IMR-90 (cell line): ENCODE measurements around the gene HMCN1. TPM values are rescaled to one million over a fixed set of nuclear protein-coding genes. Genes with fewer than 3 reads are reported as not detected.

Source experiments
- ATAC-seq: fragments of 200-7000 bp; cut with Tn5 transposase; 2 replicates; pipeline ENCODE4 v1.9.1; 2020; ENCODE audit warnings: low read depth, mild to moderate bottlenecking, moderate library complexity
- BruUV-seq: library from RNA; stranded (reverse); fragments of 400-500 nt; replicated peaks from 2 replicates; lab custom pipeline; 2021; lab: Mats Ljungman, UMichigan
- CTCF ChIA-PET: fragments of 300-600 bp; formaldehyde crosslinking; extraction: SDS; loops from one replicate; lab custom pipeline; 2021; ENCODE audit warnings: antibody characterized with exemption; lab: Yijun Ruan, JAX
- POLR2A ChIA-PET: fragments of 300-600 bp; sonication (Branson Sonifier 250); formaldehyde crosslinking; loops from one replicate; lab custom pipeline; 2022; ENCODE audit warnings: antibody characterized with exemption; ENCODE audit not compliant: unreplicated experiment; lab: Charles Lee
- DNase-seq: peaks from one replicate; pipeline ENCODE4 v3.0.0; 2013
- H2AFZ ChIP-seq: replicated peaks from 2 replicates; pipeline ENCODE3; 2013; ENCODE audit warnings: low read length, mild to moderate bottlenecking; ENCODE audit not compliant: poor library complexity
- H2AK5ac ChIP-seq: 2 replicates; pipeline ENCODE4 v1.6.1; 2013; ENCODE audit warnings: low read depth, low read length, inconsistent platforms
- H2AK9ac ChIP-seq: replicated peaks from 2 replicates; pipeline ENCODE3; 2013; ENCODE audit warnings: mild to moderate bottlenecking, low read depth, low read length, moderate library complexity; ENCODE audit not compliant: poor library complexity
- H2BK120ac ChIP-seq: 2 replicates; pipeline ENCODE4 v1.6.1; 2013; ENCODE audit warnings: low read depth, low read length, inconsistent platforms
- H2BK15ac ChIP-seq: 3 replicates; pipeline ENCODE4 v1.6.1; 2013; ENCODE audit warnings: low read depth, low read length, inconsistent platforms
- H2BK20ac ChIP-seq: 2 replicates; pipeline ENCODE4 v1.6.1; 2013; ENCODE audit warnings: low read depth, mild to moderate bottlenecking, inconsistent platforms, low read length, moderate library complexity
- H2BK5ac ChIP-seq: 2 replicates; pipeline ENCODE4 v1.6.1; 2013; ENCODE audit warnings: mild to moderate bottlenecking, low read depth, low read length, inconsistent platforms; ENCODE audit not compliant: poor library complexity, severe bottlenecking
- H3K14ac ChIP-seq: replicated peaks from 2 replicates; pipeline ENCODE4 v1.6.1; 2013; ENCODE audit warnings: low read depth, low read length, inconsistent platforms
- H3K18ac ChIP-seq: 2 replicates; pipeline ENCODE4 v1.6.1; 2013; ENCODE audit warnings: low read depth, low read length, control low read depth
- H3K23ac ChIP-seq: 2 replicates; pipeline ENCODE4 v1.6.1; 2013; ENCODE audit warnings: low read depth, low read length, inconsistent platforms
- H3K27ac ChIP-seq: 2 replicates; pipeline ENCODE4 v1.5.1; 2013; ENCODE audit warnings: mild to moderate bottlenecking, control low read depth, low read length; ENCODE audit not compliant: insufficient read depth
- H3K27me3 ChIP-seq: 2 replicates; pipeline ENCODE4 v1.6.1; 2013; ENCODE audit warnings: low read length; ENCODE audit not compliant: control insufficient read depth, insufficient read depth
- H3K36me3 ChIP-seq: 2 replicates; pipeline ENCODE4 v1.6.1; 2013; ENCODE audit warnings: low read length, mixed read lengths; ENCODE audit not compliant: control insufficient read depth, insufficient read depth
- H3K4ac ChIP-seq: 2 replicates; pipeline ENCODE4 v1.6.1; 2013; ENCODE audit warnings: low read depth, low read length, inconsistent platforms
- H3K4me1 ChIP-seq: 2 replicates; pipeline ENCODE4 v1.6.1; 2013; ENCODE audit warnings: low read length, mixed read lengths; ENCODE audit not compliant: control insufficient read depth, insufficient read depth
- H3K4me2 ChIP-seq: 2 replicates; pipeline ENCODE4 v1.6.1; 2013; ENCODE audit warnings: low read depth, mild to moderate bottlenecking, control low read depth, low read length, moderate library complexity
- H3K4me3 ChIP-seq: 2 replicates; pipeline ENCODE4 v1.5.1; 2013; ENCODE audit warnings: low read depth, mild to moderate bottlenecking, control low read depth, low read length, moderate library complexity; ENCODE audit not compliant: insufficient read depth
- H3K56ac ChIP-seq: 2 replicates; pipeline ENCODE4 v1.6.1; 2013; ENCODE audit warnings: low read length, inconsistent platforms; ENCODE audit not compliant: insufficient read depth; ENCODE audit errors: extremely low read depth
- H3K79me1 ChIP-seq, 2 experiments: 2 replicates each; pipeline ENCODE4 v1.6.1; 2013; ENCODE audit warnings: low read length in 2 of 2, inconsistent platforms in 1 of 2, low read depth in 1 of 2
- H3K9ac ChIP-seq: 2 replicates; pipeline ENCODE4 v1.6.1; 2013; ENCODE audit warnings: low read depth, low read length, control low read depth
- H3K9me1 ChIP-seq: 2 replicates; pipeline ENCODE4 v1.6.1; 2013; ENCODE audit warnings: low read length, inconsistent platforms; ENCODE audit not compliant: insufficient read depth
- H3K9me3 ChIP-seq: 2 replicates; pipeline ENCODE4 v1.6.1; 2013; ENCODE audit warnings: low read length; ENCODE audit not compliant: control insufficient read depth, insufficient read depth
- H4K20me1 ChIP-seq: 2 replicates; pipeline ENCODE4 v1.6.1; 2013; ENCODE audit warnings: low read length, inconsistent platforms; ENCODE audit not compliant: insufficient read depth
- H4K5ac ChIP-seq: 2 replicates; pipeline ENCODE4 v1.6.1; 2013; ENCODE audit warnings: mild to moderate bottlenecking, low read depth, low read length, control low read depth
- H4K8ac ChIP-seq, 2 experiments: 2 replicates each; pipeline ENCODE4 v1.6.1; 2013; ENCODE audit warnings: low read depth in 2 of 2, low read length in 2 of 2, control low read depth in 1 of 2, inconsistent platforms in 1 of 2
- H4K91ac ChIP-seq: 2 replicates; pipeline ENCODE4 v1.6.1; 2013; ENCODE audit warnings: low read depth, low read length, inconsistent platforms; ENCODE audit not compliant: insufficient read depth
- BHLHE40 ChIP-seq: fragments of 150-350 bp; IDR thresholded peaks from 2 replicates; pipeline ENCODE4 v1.6.1; 2016; ENCODE audit warnings: mild to moderate bottlenecking, low read depth, low read length
- CEBPB ChIP-seq: IDR thresholded peaks from 2 replicates; pipeline ENCODE4 v1.6.1; 2012; ENCODE audit warnings: low read depth, low read length, improper control_type of control experiment
- CHD1 ChIP-seq: IDR thresholded peaks from 2 replicates; pipeline ENCODE4 v1.6.1; 2012; ENCODE audit warnings: low read depth, low read length, improper control_type of control experiment
- CTCF ChIP-seq: conservative IDR thresholded peaks from 2 replicates; pipeline ENCODE4 v1.5.1; 2012; ENCODE audit warnings: mild to moderate bottlenecking, low read depth, low read length, improper control_type of control experiment
- ELK1 ChIP-seq: fragments of 150-350 bp; IDR thresholded peaks from 2 replicates; pipeline ENCODE4 v1.6.1; 2016; ENCODE audit warnings: low read depth, mild to moderate bottlenecking, low read length, moderate library complexity, borderline replicate concordance
- FOS ChIP-seq: fragments of 150-350 bp; IDR thresholded peaks from 2 replicates; pipeline ENCODE4 v1.6.1; 2016; ENCODE audit warnings: low read depth, low read length
- MAFK ChIP-seq: IDR thresholded peaks from 2 replicates; pipeline ENCODE4 v1.6.1; 2012; ENCODE audit warnings: low read depth, low read length, improper control_type of control experiment
- MAZ ChIP-seq: IDR thresholded peaks from 2 replicates; pipeline ENCODE4 v1.6.1; 2012; ENCODE audit warnings: low read depth, mild to moderate bottlenecking, low read length, improper control_type of control experiment, moderate library complexity, borderline replicate concordance
- MXI1 ChIP-seq: IDR thresholded peaks from 2 replicates; pipeline ENCODE4 v1.6.1; 2012; ENCODE audit warnings: low read depth, mild to moderate bottlenecking, low read length, moderate library complexity, borderline replicate concordance
- NFE2L2 ChIP-seq: fragments of 150-350 bp; IDR thresholded peaks from 2 replicates; pipeline ENCODE4 v1.6.1; 2016; ENCODE audit warnings: low read depth, mild to moderate bottlenecking, low read length
- POLR2A ChIP-seq: IDR thresholded peaks from 2 replicates; pipeline ENCODE4 v1.6.1; 2012; ENCODE audit warnings: mild to moderate bottlenecking, low read depth, low read length
- RAD21 ChIP-seq: IDR thresholded peaks from 2 replicates; pipeline ENCODE4 v1.6.1; 2012; ENCODE audit warnings: low read length, improper control_type of control experiment
- RCOR1 ChIP-seq: IDR thresholded peaks from 2 replicates; pipeline ENCODE4 v1.6.1; 2012; ENCODE audit warnings: mild to moderate bottlenecking, low read length, improper control_type of control experiment; ENCODE audit not compliant: insufficient replicate concordance
- RFX5 ChIP-seq: IDR thresholded peaks from 2 replicates; pipeline ENCODE4 v1.8.0; 2012; ENCODE audit warnings: low read depth, mild to moderate bottlenecking, low read length, moderate library complexity
- SMC3 ChIP-seq: fragments of 150-350 bp; IDR thresholded peaks from 2 replicates; pipeline ENCODE4 v1.6.1; 2016; ENCODE audit warnings: low read depth, mild to moderate bottlenecking, antibody characterized with exemption, low read length, moderate library complexity
- WGBS, 2 experiments: methylation state at CpG; one replicate each; pipeline versions ENCODE4 v1.1.5 to v1.1.7; 2013; ENCODE audit warnings: missing lambda C conversion rate in 2 of 2; ENCODE audit not compliant: insufficient read length in 1 of 2; ENCODE audit errors: extremely low coverage in 2 of 2; 5-methylcytosine and 5-hydroxymethylcytosine counted together
- dilution Hi-C: fragments of 300-500 bp; cut with HindIII; formaldehyde crosslinking; loops from one replicate; pipeline ENCODE4 v1.14.3; 2018; ENCODE audit warnings: low sequenced_read_pairs; ENCODE audit not compliant: unreplicated experiment
- in situ Hi-C: fragments of 300-500 bp; cut with MboI; formaldehyde crosslinking; loops from 3 replicates; pipeline ENCODE4 v1.14.3; 2019; ENCODE audit warnings: low sequenced_read_pairs, inconsistent platforms, mixed read lengths
- intact Hi-C: fragments of 100-400 bp; cut with micrococcal nuclease; formaldehyde crosslinking; loops from 2 replicates; pipeline ENCODE4 v1.10.0; 2022
- polyA plus RNA-seq, 3 experiments: library from polyadenylated mRNA; depleted of rRNA; stranded (reverse); fragments of >200 nt; gene quantifications; 2 replicates each; pipeline ENCODE4 v1.2.3, GENCODE V29; 2012; ENCODE audit warnings: low replicate concordance in 1 of 3
- total RNA-seq: library from RNA; depleted of rRNA; stranded (reverse); fragments of >200 nt; gene quantifications from 2 replicates; pipeline ENCODE4 v1.2.3, GENCODE V29; 2012
- TF ChIP-seq, protein P1 (sequence below): fragments of 150-350 bp; IDR thresholded peaks from 2 replicates; pipeline ENCODE4 v1.6.1; 2017; ENCODE audit warnings: mild to moderate bottlenecking, antibody characterized with exemption, low read length, low read depth

HMCN1 gene
- total and polyA plus RNA-seq, 2 of the 4 experiments (the other 2 are of a cell fraction) = 6.1 to 11.7 TPM

- no peak for TF ChIP-seq SMC3
- TF ChIP-seq RCOR1 = no peak
- TF ChIP-seq ELK1 = no peak
- TF ChIP-seq NFE2L2 = no peak
- TF ChIP-seq RFX5 = no peak
- no peak for TF ChIP-seq MXI1
- no peak for TF ChIP-seq MAZ
- TF ChIP-seq CHD1 = no peak
- TF ChIP-seq RAD21 = no peak
- no peak for TF ChIP-seq MAFK
- no peak for TF ChIP-seq CEBPB
- TF ChIP-seq, protein P1, sequence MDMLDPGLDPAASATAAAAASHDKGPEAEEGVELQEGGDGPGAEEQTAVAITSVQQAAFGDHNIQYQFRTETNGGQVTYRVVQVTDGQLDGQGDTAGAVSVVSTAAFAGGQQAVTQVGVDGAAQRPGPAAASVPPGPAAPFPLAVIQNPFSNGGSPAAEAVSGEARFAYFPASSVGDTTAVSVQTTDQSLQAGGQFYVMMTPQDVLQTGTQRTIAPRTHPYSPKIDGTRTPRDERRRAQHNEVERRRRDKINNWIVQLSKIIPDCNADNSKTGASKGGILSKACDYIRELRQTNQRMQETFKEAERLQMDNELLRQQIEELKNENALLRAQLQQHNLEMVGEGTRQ = no peak
- TF ChIP-seq CTCF = no peak
- TF ChIP-seq FOS = no peak
- TF ChIP-seq BHLHE40 = no peak
- TF ChIP-seq POLR2A = no peak
- ATAC-seq = no peak
- Histone ChIP-seq H4K20me1 (no peaks in the 10 kb centered on the region), H4K8ac (no peak overlapping the region), H3K4me2 (no peak overlapping the region), H3K14ac (no peak overlapping the region), H3K27me3 (no peaks in the 10 kb centered on the region), H4K5ac (no peak overlapping the region), H2BK120ac (no peak overlapping the region), H2BK20ac (no peak overlapping the region), H3K36me3 (peaks cover 1% of the 10 kb centered on the region; the same call in 1 of the 2 replicates), H2AK5ac (no peak overlapping the region), H3K23ac (no peak overlapping the region), H2AFZ (no peak overlapping the region), H3K27ac (no peak overlapping the region), H3K18ac (no peak overlapping the region), H3K79me1 (no peaks in the 10 kb centered on the region), H3K4me1 (no peaks in the 10 kb centered on the region), H3K4ac (no peak overlapping the region), H3K9me3 (no peaks in the 10 kb centered on the region), H4K91ac (no peak overlapping the region), H3K4me3 (no peak overlapping the region), H2BK15ac (no peak overlapping the region), H3K9me1 (no peaks in the 10 kb centered on the region), H3K9ac (no peak overlapping the region), H3K56ac (no peak overlapping the region), H2BK5ac (no peak overlapping the region), H2AK9ac (no peak overlapping the region)
- no peak for DNase-seq
- in situ Hi-C loops (no loop called here), intact Hi-C loops (no loop called here), dilution Hi-C loops (no loop called here)
- no CpG with 5 or more reads among the region's 1 CpG for WGBS, 2 experiments
- POLR2A ChIA-PET = no interaction called here
- no TSS peak for BruUV-seq
- CTCF ChIA-PET = no interaction called here
These were observed 384.5 kb downstream of the HMCN1 start for GRCh38 chr1:186118724-186119123.
